ENCODE data around the gene OR10T2.

- no peak for TF ChIP-seq GATA2 (IDR thresholded peaks at IDR 0.05; ENCODE audit: low read depth, low read length)
- no peak for TF ChIP-seq GATA3 (IDR thresholded peaks at IDR 0.05; ENCODE audit: low read depth, low read length)
Observed at GRCh38 chr1:158407092-158407491, 7.8 kb upstream of the OR10T2 start.

All from SH-SY5Y (cell line).